K562 (cell line): ENCODE measurements around the gene PLEKHG4B. TPM values are rescaled to one million over a fixed set of nuclear protein-coding genes. Genes with fewer than 3 reads are reported as not detected.

ENCODE experiments used
- CBX5 ChIP-seq: IDR thresholded peaks from 2 replicates; pipeline ENCODE4 v1.6.1; 2014; ENCODE audit warnings: low read depth, borderline replicate concordance
- CREM ChIP-seq: IDR thresholded peaks from 2 replicates; pipeline ENCODE4 v1.6.1; 2014; ENCODE audit warnings: antibody characterized with exemption, low read depth
- CXXC5 ChIP-seq: fragments of 250-450 bp; sonication (Bioruptor Pico); IDR thresholded peaks from 2 replicates; pipeline ENCODE4 v1.8.0; 2022; ENCODE audit warnings: inconsistent platforms, mild to moderate bottlenecking, moderate library complexity
- ESRRA ChIP-seq: fragments of 450-650 bp; IDR thresholded peaks from 2 replicates; pipeline ENCODE4 v1.6.1; 2014; ENCODE audit warnings: low read depth, mild to moderate bottlenecking, moderate library complexity, borderline replicate concordance
- ETV1 ChIP-seq: fragments of 450-650 bp; conservative IDR thresholded peaks from 2 replicates; pipeline ENCODE4 v1.6.1; 2016; ENCODE audit warnings: missing genetic modification characterization, control low read depth, low read depth, missing compliant biosample characterization
- JUN ChIP-seq, 2 experiments: sonication (generic) in 1 of 2; formaldehyde crosslinking in 1 of 2; IDR thresholded peaks; 2 replicates each; pipeline versions ENCODE4 v1.6.1 to v1.8.0; 2012 to 2022; ENCODE audit warnings: borderline replicate concordance in 2 of 2, mild to moderate bottlenecking in 2 of 2, improper control_type of control experiment in 1 of 2, low read depth in 1 of 2, low read length in 1 of 2, missing genetic modification reagents in 1 of 2
- MIER1 ChIP-seq: fragments of 450-650 bp; IDR thresholded peaks from 2 replicates; pipeline ENCODE4 v1.6.1; 2016; ENCODE audit warnings: antibody characterized with exemption, mild to moderate bottlenecking, low read depth
- NFXL1 ChIP-seq: fragments of 450-650 bp; formaldehyde crosslinking; IDR thresholded peaks from 2 replicates; pipeline ENCODE4 v1.4.0; 2021; ENCODE audit warnings: mild to moderate bottlenecking
- NKRF ChIP-seq: fragments of 450-650 bp; IDR thresholded peaks from 2 replicates; pipeline ENCODE4 v1.6.1; 2016; ENCODE audit warnings: borderline replicate concordance
- NUFIP1 ChIP-seq: fragments of 450-650 bp; IDR thresholded peaks from 2 replicates; pipeline ENCODE4 v1.6.1; 2018; ENCODE audit not compliant: partially characterized antibody
- PKNOX1 ChIP-seq: fragments of 450-650 bp; IDR thresholded peaks from 2 replicates; pipeline ENCODE4 v1.6.1; 2016
- PPARD ChIP-seq: fragments of 250-450 bp; sonication (Bioruptor Pico); IDR thresholded peaks from 2 replicates; pipeline ENCODE4 v1.8.0; 2022; ENCODE audit warnings: inconsistent platforms, mild to moderate bottlenecking, moderate library complexity
- RFX5 ChIP-seq: IDR thresholded peaks from 2 replicates; pipeline ENCODE4 v1.6.1; 2011; ENCODE audit warnings: low read depth, mild to moderate bottlenecking, improper control_type of control experiment, low read length
- SMARCA5 ChIP-seq: fragments of 450-650 bp; IDR thresholded peaks from 2 replicates; pipeline ENCODE4 v1.6.1; 2016
- U2AF1 ChIP-seq: fragments of 200-400 bp; formaldehyde crosslinking; optimal IDR thresholded peaks from 2 replicates; pipeline ENCODE3; 2017; ENCODE audit warnings: mild to moderate bottlenecking, low read depth, low read length, moderate library complexity
- U2AF2 ChIP-seq: fragments of 200-400 bp; formaldehyde crosslinking; optimal IDR thresholded peaks from 2 replicates; pipeline ENCODE3; 2017; ENCODE audit warnings: low read depth, mild to moderate bottlenecking, low read length
- ZFP30 ChIP-seq: fragments of 250-450 bp; sonication (Bioruptor Pico); IDR thresholded peaks from 2 replicates; pipeline ENCODE4 v1.8.0; 2022; ENCODE audit warnings: moderate library complexity, mild to moderate bottlenecking, inconsistent platforms, borderline replicate concordance
- ZNF146 ChIP-seq: IDR thresholded peaks from one replicate; pipeline ENCODE4 v1.6.1; 2018; ENCODE audit warnings: missing compliant biosample characterization; ENCODE audit not compliant: unreplicated experiment
- ZNF57 ChIP-seq: fragments of 450-650 bp; formaldehyde crosslinking; IDR thresholded peaks from 2 replicates; pipeline ENCODE4 v1.4.0; 2020; ENCODE audit warnings: mild to moderate bottlenecking, moderate library complexity
- ZNF75A ChIP-seq: fragments of 450-650 bp; formaldehyde crosslinking; IDR thresholded peaks from 2 replicates; pipeline ENCODE4 v1.4.0; 2020; ENCODE audit warnings: mild to moderate bottlenecking
- polyA plus RNA-seq, 8 experiments: library from polyadenylated mRNA; depleted of rRNA in 4 of 8; stranded (reverse) in 5 of 8; unstranded in 3 of 8; fragments of >200 nt; fragmentation: Nextera tagmentation in 2 of 8; fragmentation: Illumina TruSeq in 1 of 8; extraction: Ambion mirVana in 2 of 8; extraction: Trizol in 1 of 8; gene quantifications; 2 replicates each; pipeline versions ENCODE4 v1.2.1 to v1.2.3, GENCODE V29; 2011 to 2014; ENCODE audit warnings: inconsistent platforms in 1 of 8, missing spikeins in 1 of 8
- total RNA-seq, 7 experiments: library from RNA; depleted of rRNA in 6 of 7; stranded (reverse); fragments of >200 nt in 6 of 7; fragmentation: Illumina TruSeq in 2 of 7; extraction: Trizol in 2 of 7; gene quantifications; 2 replicates each; pipeline versions ENCODE4 v1.2.1 to v1.2.3, GENCODE V29; 2011 to 2021; ENCODE audit warnings: low replicate concordance in 1 of 7
- TF ChIP-seq, protein P1 (sequence below), 2 experiments: fragments of 250-450 bp in 1 of 2; fragments of 450-650 bp in 1 of 2; sonication (Bioruptor Pico) in 1 of 2; IDR thresholded peaks; 2 replicates each; pipeline versions ENCODE4 v1.6.1 to v1.8.0; 2016 to 2021; ENCODE audit warnings: mild to moderate bottlenecking in 2 of 2, moderate library complexity in 2 of 2, missing compliant biosample characterization in 1 of 2, missing genetic modification characterization in 1 of 2
- TF ChIP-seq, protein P2 (sequence below): IDR thresholded peaks from 3 replicates; pipeline ENCODE4 v1.6.1; 2011; ENCODE audit warnings: borderline replicate concordance, mild to moderate bottlenecking, moderate library complexity; ENCODE audit not compliant: insufficient read length; ENCODE audit errors: extremely low read depth

Gene PLEKHG4B
- total and polyA plus RNA-seq, 9 of the 15 experiments (the other 6 are each of a cell fraction or from before 2014, with no cell fraction given), result 0.02 TPM; not detected in 8

- TF ChIP-seq CXXC5 (CRISPR knock-in tag) (peak; percentile 17; the same call in 1 of the 2 replicates), NUFIP1 (no peak), ZNF146 (CRISPR knock-in tag) (no peak), ZNF57 (CRISPR knock-in tag) (no peak), MIER1 (no peak), U2AF1 (no peak), ETV1 (tag) (no peak), JUN (IDR thresholded peaks at IDR 0.05; ENCODE audit: borderline replicate concordance, low read depth, low read length) (peak; percentile 43; the same call in 1 of the 2 replicates), JUN (CRISPR knock-in tag; IDR thresholded peaks at IDR 0.05; ENCODE audit: borderline replicate concordance) (no peak), RFX5 (no peak), U2AF2 (no peak), ZNF75A (no peak), NFXL1 (CRISPR knock-in tag) (no peak), CBX5 (no peak), PPARD (no peak), PKNOX1 (peak; percentile 72; the same call in 1 of the 2 replicates), SMARCA5 (no peak), ZFP30 (CRISPR knock-in tag) (no peak), ESRRA (no peak), CREM (peak; percentile 88), NKRF (no peak)
- TF ChIP-seq, protein P1, sequence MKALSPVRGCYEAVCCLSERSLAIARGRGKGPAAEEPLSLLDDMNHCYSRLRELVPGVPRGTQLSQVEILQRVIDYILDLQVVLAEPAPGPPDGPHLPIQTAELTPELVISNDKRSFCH (CRISPR knock-in tag; IDR thresholded peaks at IDR 0.05), result no peak
- TF ChIP-seq, protein P1 (tag; IDR thresholded peaks at IDR 0.05), result no peak
- TF ChIP-seq, protein P2, sequence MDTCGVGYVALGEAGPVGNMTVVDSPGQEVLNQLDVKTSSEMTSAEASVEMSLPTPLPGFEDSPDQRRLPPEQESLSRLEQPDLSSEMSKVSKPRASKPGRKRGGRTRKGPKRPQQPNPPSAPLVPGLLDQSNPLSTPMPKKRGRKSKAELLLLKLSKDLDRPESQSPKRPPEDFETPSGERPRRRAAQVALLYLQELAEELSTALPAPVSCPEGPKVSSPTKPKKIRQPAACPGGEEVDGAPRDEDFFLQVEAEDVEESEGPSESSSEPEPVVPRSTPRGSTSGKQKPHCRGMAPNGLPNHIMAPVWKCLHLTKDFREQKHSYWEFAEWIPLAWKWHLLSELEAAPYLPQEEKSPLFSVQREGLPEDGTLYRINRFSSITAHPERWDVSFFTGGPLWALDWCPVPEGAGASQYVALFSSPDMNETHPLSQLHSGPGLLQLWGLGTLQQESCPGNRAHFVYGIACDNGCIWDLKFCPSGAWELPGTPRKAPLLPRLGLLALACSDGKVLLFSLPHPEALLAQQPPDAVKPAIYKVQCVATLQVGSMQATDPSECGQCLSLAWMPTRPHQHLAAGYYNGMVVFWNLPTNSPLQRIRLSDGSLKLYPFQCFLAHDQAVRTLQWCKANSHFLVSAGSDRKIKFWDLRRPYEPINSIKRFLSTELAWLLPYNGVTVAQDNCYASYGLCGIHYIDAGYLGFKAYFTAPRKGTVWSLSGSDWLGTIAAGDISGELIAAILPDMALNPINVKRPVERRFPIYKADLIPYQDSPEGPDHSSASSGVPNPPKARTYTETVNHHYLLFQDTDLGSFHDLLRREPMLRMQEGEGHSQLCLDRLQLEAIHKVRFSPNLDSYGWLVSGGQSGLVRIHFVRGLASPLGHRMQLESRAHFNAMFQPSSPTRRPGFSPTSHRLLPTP, result no peak
These were observed 115.1 kb downstream of the PLEKHG4B start (continued) for GRCh38 chr5:206927-207536.
